Posterior cingulate gyrus (tissue), 11 donors: Measurements from ENCODE around the gene RAD51B.

Source experiments
- DNase-seq, 10 donors: peaks; one replicate each; pipeline versions ENCODE4 v3.0.0 to v3.0.0-alpha.2; 2020 to 2021; ENCODE audit warnings: mixed read lengths in 3 of 10
- intact Hi-C: fragments of 100-400 bp; cut with DNase I; formaldehyde crosslinking; loops from one replicate; pipeline ENCODE4 v1.15.1; 2023

Gene RAD51B

DNA sequence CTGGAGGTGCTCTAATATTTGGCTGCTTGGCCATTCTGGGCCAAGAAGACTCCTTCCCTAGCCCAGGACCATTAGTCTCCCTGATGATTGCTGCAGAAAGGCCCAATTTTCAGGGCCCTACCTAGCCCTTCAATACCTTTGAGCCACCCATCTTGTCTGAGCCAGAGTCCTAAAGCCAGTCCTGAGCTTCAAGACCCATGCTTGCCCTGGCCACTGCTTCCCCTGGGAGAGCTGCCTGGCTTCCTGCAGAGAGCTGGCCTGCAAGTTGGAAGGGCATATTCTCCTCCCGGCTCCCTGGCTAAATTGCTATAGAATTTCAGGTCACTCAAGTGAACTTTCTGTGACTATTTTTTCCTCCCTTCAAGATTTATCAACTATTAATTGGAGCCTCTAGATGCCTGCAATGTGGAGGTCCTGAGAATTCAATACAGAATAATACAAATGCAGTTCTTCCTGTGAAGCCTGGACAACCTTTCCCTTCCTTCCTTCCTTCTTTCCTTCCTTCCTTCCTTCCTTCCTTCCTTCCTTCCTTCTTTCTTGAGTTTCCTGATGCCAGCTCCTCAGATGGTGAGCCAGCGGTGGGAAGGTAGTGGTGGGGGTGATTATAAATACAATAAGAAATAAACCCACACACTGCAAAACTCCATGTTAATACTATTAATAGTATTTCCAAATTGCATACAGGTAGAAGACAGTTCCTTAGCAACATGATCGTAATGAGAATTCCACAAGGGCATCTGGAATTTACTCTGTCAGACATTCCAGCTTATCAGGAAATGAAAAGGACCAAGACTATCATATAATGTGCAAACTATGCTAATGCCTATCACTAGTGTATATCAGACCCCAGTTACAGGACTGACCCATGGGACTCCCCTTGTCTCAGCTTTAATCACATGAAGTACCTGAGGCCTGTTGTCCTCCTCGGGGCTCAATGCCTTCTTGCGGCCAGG, 865.2 kb downstream of the RAD51B start:
- no peak for DNase-seq
- intact Hi-C loops, result no loop called here

DNA sequence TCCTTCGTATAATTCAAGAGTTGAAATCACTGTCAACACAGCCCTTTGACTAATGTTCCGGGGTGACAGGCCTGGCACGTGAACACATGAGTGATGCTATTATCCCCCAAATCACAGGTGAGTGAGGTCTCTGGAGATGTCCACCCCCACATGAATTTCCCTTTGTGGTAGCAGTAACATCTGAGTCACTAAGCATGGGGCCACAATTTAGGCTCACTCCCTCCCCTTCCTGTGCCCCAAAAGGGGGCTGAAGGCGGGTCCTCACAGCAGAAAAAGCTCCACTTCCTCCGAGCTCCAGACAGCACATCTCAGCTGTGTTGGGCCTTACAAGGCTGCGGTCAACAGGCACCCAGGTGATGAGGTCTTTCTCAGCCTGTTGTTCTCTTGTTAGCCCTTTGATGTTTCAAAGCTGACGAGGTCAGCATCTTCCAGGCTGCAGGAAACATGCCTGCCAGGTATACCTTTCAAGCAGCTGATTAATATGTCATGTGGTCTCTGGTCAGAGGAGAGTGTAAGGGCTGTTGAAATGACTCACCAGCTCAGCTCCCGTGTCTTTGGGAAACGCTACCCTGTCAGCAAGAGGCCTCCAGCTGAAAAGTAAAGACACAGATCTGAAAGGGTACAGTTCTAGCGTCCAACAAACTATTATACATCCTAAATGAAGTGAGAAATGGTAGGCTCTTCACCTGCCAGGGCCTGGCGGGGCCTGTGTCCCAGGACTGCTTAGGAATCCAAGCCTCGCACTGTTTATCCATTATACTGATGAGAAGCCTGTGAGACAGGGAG, 866.0 kb downstream of the RAD51B start:
- intact Hi-C loops, result no loop called here
- DNase-seq, result no peak

DNA sequence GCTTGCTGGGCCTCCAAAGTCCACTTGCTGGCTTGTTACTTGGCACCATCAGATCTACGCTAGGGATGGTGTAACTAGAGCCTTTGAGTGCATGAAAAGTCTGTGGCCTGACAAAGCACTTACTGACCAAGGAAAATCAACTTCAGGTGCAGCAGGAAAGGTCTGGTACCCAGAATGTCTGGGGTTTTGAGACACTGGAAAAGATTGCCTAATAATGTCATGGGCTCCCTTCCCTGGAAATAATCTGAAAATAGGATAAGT, 866.6 kb downstream of the RAD51B start:
- no peak for DNase-seq
- intact Hi-C loops, result no loop called here

DNA sequence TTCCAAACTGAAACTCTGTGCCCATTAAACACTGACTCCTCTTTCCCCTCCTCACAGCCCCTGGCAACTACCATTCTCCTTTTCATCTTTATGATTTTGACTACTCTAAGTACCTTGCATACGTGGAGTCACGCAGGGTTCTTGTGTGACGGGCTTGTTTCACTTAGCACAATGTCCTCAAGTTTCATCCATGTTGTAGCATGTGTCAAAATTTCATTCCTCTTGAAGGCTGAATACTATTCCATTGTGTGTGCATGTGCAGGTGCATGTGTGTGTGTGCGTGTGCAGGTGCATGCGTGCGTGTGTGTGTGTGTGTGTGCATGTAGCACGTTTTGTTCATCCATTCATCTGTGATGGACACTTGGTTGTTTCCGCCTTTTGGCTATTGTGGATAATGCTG, 867.1 kb downstream of the RAD51B start:
- intact Hi-C loops, result no loop called here
- no peak for DNase-seq

DNA sequence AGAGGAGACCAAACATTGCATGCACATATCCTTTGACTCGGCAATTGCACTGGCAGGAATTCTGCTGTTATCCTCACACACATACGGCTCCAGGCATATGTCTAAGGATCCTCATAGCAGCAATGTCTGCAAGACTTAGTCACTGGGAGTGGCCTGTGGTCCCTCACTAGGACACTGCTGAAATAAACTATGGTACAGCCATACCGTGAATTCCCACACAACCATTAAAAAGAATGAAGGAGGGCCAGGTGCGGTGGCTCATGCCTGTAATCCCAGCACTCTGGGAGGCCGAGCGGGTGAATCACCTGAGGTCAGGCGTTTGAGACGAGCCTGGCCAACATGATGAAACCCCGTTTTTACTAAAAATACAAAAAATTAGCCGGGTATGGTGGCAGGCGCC, 868.2 kb downstream of the RAD51B start:
- intact Hi-C loops, result no loop called here

DNA sequence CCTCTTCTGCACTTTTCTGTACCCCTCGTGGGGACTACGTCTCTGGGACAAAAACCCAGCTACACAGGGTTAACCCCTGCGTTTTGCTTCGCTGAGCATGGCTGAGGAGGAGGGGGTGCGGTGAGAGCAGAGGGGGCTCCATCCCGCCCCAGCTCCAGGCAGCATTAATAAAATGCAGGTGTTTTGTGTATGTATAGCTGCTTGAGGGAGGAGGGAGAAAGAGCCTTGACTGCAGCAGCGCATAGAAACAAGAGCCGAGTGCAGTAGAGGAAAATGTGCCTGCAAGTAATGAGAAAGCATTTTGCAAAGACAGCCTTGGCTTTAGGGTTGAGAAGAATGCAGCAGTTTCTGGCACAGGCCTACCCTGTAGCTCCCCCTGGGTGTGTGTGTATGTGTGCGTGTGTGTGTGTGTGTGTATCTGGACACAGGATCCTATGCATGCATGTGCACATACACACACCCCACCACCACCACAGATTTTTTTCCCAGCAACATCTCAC, 869.3 kb downstream of the RAD51B start:
- intact Hi-C loops, result no loop called here
- DNase-seq, result no peak

More for the DNA sequence above, 868.2 kb downstream of the RAD51B start:
- DNase-seq, result no peak

DNA sequence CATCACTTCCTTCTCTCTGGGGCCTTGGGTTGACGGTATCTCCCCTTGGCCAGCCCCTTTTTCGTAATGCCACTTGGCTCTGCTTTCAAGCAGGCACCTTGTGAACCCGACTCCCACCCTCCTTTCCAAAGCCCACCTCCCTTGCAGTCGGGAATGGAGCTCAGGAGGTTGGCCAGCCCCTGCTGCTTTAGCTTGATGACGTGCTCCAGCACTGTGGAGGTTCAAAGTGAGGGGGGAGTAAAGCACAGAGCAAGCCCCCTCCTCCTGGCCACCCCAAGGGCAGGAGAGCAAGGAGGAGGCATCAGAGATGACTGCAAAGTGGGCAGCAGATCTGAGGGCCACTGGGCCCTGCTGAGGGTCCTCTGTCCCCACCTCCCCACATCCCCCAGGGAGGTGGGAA, 869.9 kb downstream of the RAD51B start:
- DNase-seq, result no peak
- intact Hi-C loops, result no loop called here

DNA sequence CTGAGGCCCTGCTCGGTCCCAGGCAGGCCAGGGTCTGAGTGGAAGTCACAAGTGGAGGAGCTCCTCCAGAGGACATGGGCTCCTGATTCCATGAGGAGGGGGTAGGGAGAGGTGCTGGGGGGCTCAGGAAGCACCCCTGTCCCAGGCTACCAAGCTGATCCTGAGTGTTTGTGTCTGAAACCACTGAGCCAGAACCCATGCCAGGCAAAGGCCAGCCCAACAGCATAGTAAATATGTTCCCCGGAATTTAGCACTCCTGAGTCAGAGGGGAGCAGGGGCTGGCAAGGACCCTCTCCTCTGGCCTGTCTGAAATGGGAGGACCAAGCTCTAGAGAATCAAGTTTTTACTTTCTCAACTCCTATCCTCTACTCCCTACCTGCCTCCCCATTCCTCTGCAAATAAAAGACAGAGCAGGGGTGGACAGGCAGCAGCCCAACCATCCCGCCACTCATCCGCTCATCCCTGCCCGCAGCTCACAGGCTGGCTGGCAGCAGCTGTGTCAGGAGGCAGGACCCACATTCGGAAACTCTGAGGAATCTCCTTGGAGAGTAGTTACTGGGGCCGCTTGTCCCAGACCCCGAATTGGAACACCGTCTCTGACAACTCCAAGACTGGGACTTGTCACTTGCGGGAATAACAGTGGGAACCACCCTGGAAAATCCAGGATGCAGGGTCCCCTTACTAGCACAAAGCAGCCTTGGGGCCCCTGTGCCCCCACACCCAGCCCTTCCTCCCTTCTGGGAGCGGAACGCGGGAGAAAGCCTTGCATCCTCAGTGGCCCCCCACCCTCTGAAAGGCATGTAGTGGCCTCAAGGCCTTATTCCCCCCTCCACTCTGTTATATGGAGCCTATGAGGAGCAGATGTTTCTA, 870.7 kb downstream of the RAD51B start:
- DNase-seq, result peak in 1 of 10 donors; percentile 87
- intact Hi-C loops, result no loop called here

DNA sequence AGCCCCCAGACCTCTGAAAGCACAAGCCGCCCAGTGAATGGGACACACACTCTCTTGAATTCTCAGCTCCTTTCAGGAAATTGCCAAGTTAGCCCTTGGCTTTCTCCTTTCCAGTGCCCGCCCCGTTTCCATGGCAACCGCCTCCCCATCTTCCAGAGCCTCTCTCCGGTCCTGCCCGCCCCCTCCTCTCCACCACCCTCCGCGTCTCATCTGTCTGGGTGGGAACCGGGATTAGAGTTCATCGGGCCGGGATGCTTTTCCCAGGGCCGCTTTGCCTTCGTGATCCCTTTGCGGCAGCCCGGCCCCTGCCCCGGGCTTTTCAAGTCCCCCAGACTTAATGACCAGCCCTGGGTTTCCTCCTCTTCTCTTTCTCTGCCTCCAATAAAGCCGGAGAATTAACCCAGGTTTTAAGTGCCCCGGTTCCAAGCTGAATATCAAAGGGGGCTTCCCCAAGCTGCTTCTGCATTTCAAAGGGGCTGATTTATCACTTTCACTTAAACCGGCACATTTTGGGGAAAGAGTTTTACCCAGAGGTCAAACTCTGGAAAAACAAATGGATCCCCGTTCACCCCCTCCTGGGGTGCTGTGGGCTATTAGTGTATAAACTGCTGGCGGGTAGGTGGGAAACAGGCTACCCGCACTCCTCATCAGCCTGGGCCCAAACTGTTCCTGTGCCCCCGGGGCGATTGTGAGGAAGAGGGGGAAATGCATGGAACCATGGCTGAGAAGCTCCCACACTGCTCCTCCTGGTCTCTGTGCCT, 871.6 kb downstream of the RAD51B start:
- peak; percentile 59 to 98 (median 83) for DNase-seq
- intact Hi-C loops, result no loop called here

DNA sequence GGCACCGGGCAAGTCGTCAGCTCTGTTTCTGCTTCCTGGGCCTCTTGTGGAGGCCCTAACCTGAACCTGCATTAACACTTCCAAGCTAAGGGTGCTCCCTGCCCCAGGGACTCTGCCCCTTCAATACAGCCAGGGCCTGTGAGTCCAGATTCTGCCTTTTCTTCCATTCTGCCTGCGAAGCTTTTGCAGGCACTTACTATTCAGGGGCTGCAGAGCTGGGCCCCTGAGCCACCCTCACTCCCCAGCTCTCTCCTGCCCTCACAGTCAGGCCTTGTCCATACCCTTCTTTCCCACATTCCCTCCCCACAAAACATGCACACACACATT, 872.2 kb downstream of the RAD51B start:
- intact Hi-C loops, result no loop called here
- no peak for DNase-seq

DNA sequence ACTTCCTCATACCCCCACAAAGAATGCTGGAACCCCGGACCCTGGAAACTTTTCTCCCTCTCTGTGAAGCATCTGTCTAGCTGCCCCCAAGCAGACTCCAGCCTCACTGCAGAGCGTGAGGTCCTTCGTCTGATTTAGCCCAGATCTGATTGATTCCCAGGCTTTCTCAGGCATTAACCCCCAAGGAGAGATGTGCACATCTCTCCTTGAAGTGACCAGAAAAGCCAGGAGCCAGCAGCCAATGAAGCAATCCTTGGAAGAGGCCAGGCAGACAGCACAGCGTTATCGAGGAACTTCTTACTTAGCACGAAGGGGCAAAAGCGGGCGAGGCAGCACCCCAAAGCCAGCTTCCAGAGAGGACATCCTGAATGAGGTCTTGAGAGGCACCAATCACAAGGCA, 872.6 kb downstream of the RAD51B start:
- no peak for DNase-seq
- intact Hi-C loops, result no loop called here

DNA sequence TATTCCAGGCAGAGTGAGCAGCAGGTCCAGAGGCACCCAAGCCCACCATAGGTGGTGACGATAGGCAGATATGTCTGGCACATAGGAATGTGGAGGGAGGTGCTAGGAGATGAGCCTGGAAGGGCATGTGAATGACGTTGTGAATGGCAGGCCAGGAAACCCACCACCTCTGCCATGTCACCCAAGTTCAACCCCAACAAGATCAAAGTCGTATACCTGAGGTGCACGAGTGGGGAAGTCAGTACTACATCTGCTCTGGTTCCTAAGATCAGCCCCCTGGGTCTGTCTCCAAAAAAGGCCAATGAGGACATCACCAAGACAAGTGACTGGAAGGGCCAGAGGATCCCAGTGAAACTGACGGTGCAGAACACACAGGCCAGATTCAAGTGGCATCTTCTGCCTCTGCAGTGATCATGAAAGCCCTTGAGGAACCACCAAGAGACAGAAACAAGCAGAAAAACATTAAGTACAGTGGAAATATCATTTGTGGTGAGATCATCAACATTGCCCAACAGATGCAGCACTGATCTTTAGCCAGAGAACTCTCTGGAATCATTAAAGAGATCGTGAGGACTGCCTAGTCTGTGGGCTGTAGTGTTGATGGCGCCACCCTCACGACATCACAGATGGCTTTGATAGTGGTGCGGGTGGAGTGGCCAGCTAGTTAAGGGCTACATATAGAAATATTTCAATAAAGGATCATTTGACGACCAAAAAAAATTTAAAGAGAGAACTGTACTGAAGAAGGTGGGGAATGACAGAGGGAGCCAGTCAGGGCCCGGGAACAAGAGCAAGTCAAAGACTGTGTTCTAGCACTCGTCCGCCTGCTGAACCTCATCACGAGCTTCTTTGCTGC, 873.6 kb downstream of the RAD51B start:
- intact Hi-C loops, result no loop called here
- no peak for DNase-seq

DNA sequence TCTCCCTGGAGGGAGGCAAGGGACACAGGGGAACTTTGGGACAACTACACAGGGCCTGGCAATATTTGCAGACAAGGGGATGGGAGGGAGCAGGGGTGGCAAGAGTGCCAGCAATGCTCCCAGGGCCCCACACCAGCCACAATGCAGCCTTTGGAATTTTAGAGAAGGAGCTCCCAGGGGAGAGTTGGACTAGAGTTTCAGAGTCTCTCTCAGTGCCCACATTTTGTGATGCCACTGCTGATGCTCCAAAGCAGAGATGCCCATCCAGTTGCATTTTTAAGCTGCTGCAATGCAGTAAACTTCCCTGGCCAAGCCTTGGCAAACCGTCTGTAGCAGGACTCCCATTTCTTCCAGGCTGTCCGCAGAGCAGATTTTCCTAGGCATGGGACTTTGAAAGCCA, 874.3 kb downstream of the RAD51B start:
- intact Hi-C loops, result no loop called here
- no peak for DNase-seq

DNA sequence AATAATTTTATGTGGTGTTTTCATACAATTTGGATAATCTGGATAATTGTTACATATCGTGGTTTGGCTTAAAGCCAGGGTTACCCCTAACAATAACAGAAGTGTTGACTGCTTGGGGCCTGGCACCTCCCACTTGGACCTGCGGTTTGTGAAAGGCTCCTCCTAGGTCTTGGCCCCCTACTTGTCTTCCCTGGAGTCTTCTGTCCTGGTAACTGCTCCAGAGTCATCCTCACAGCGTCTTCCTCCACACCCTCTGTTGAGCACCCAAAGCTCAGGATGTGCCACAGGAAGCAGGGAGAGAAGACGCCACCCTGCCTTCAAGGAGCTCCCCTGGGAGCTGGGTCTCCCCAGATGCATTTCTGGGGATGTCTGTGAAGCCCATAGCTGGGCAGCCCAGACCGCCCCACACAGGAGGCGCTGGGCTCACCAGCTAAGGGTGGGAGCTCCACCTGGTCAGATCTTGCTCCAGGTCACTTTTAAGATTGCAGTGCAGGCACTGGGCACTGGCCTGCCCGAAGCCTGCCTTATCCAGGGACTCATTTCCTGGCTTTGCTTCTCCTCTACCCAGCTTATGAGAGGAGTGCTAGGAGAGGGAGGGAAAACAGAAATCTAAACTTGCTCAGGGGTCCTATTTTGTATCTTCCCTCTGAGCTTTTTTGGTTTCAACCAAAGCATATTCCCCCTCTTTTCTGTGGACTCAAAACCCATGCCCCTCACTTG, 875.1 kb downstream of the RAD51B start:
- intact Hi-C loops, result no loop called here
- no peak for DNase-seq

DNA sequence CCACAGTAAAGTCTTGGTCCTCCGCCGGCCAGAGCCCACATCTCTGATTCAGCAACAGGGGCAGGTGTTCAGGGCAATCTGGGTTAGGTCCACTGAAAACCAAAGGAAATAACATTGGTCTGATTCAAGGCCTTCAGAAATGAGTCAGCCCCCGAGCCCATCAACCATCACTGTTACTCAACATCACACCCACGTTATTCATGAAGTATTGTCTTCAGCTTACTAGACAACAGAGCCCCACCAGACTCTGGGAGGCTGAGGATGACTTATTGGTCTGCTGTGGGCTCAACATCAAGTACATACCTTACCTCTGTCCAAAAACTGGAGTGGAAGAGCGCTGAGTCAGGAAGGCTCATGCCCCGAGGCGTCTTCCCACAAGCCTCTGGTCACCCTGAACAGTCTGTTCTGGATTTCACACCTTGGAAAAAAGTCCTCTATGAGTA, 875.8 kb downstream of the RAD51B start:
- DNase-seq, result no peak
- intact Hi-C loops, result no loop called here

DNA sequence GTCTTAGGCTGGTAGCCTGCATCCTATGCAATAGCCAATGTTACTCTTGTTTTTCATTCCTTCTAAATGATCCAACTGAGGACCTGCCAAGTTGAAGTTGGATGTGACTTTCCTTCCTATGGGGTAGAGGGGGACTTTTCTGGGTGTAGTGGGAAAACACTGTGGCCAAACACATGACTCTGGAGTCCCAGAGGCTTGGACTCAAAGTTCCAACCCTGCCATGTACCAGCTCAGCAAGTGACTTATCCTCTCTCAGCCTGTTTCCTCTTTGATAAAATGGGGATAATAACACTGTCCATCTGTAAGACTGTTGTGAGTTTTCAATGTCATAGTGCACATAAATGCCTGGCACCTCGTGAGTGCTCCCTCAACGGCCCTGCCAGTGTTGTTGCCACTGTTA, 876.3 kb downstream of the RAD51B start:
- intact Hi-C loops, result no loop called here
- DNase-seq, result no peak

DNA sequence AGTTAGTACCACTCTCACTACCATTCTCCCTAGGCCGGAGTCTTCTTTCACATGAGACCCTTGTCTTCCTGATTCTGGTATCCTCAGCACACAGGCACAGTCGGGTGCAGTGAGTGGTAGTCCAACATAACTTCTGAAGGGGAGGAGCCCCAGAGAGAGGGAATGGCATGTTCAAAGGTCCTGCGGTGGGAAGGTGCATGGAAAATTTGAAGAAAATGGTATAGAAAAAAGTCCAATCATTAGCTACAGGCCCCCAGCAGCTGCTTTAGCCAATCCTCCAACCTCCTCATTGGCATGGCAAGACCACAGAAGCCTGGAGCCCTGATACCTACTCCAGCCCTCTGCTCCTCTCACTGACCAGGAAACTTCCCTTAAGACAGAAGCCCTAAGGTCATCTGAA, 876.7 kb downstream of the RAD51B start:
- intact Hi-C loops, result no loop called here
- no peak for DNase-seq

DNA sequence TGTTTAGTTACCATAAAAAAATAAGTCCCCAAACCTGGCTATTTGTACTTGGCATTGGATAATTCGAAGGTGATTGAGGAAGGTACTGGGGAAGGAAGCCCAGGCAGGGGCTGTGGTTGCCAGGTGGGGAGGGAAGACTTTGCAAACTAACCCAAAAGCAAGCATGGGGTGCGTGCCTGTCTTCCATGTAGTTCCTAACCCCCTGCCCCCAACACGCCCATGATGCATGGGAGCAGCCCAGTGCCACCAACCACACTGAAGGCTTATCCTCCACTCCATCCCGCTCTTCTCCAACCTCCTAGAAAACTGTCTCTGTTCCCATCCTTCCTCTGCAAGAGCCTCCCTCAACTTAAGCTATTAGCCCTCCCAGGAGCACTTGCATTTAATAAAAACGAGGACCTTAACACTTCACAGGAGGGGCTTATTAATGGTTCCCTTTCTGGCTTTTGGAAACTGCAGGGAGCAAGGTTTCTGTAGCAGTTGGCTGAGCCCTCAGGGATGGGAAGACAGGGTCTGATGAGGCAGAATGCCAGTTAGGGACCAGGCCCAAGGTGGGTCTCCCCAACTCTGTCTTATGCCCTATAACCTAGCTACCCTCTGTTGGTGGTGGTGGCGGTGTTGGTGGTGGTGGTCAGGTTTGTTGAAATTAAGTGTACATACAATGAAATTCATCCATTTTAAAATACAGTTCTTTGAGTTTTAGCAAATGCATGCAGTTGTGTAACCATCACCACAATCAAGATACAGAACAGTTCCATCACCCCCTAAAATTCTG, 877.3 kb downstream of the RAD51B start:
- DNase-seq, result no peak
- intact Hi-C loops, result no loop called here
